ENCODE results near the gene CYP4F12. TPM values are rescaled to one million over a fixed set of nuclear protein-coding genes. Genes with fewer than 3 reads are reported as not detected.

CYP4F12 gene
- total and polyA plus RNA-seq, 4 donors: 14.6 to 64.0 (median 25.0) TPM

GRCh38 chr19:15721268-15721667 lies 48.4 kb downstream of the CYP4F12 start:
- WGBS: 73% methylated on average over 1 of the region's 1 CpG
- Histone ChIP-seq H3K9ac (ENCODE audit: low read depth in 1 of 2, low read length in 2 of 2) (no peak overlapping the region), H3K36me3 (ENCODE audit: control insufficient read depth in 4 of 4, insufficient read depth in 3 of 4, low read depth in 1 of 4, low read length in 3 of 4) (no peaks in the 10 kb centered on the region), H3K4me3 (ENCODE audit: low read depth in 1 of 3, low read length in 3 of 3) (no peak overlapping the region), H3K4me1 (ENCODE audit: control insufficient read depth in 4 of 4, insufficient read depth in 4 of 4, low read length in 3 of 4) (peaks cover 0 to 3% (median 0%) of the 10 kb centered on the region in 4 donors), H3K27me3 (ENCODE audit: control insufficient read depth in 4 of 4, insufficient read depth in 4 of 4, low read length in 3 of 4) (peaks cover 0 to 10% (median 4%) of the 10 kb centered on the region in 4 donors), H3K9me3 (ENCODE audit: control insufficient read depth in 4 of 4, low read length in 3 of 4) (peaks cover 0 to 3% (median under 1%) of the 10 kb centered on the region in 4 donors), H3K27ac (ENCODE audit: low read depth in 1 of 2, low read length in 2 of 2) (no peak overlapping the region)
- TF ChIP-seq RAD21 (IDR thresholded peaks at IDR 0.05): no peak
- TF ChIP-seq YY1 (IDR thresholded peaks at IDR 0.05): no peak
- no peak for TF ChIP-seq NR2F2 (IDR thresholded peaks at IDR 0.05)
- TF ChIP-seq RXRA (IDR thresholded peaks at IDR 0.05): no peak
- TF ChIP-seq HNF4G (IDR thresholded peaks at IDR 0.05): no peak
- TF ChIP-seq HNF4A (conservative IDR thresholded peaks at IDR 0.05): no peak
- TF ChIP-seq EGR1 (IDR thresholded peaks at IDR 0.05; ENCODE audit: low read depth in 2 of 2): no peak
- no peak for TF ChIP-seq ZBTB33 (IDR thresholded peaks at IDR 0.05)
- TF ChIP-seq GABPA (IDR thresholded peaks at IDR 0.05 in 1 of 2, conservative IDR thresholded peaks at IDR 0.05 in 1 of 2): no peak
- no peak for TF ChIP-seq SP1 (IDR thresholded peaks at IDR 0.05)
- TF ChIP-seq FOXA1 (IDR thresholded peaks at IDR 0.05): no peak
- DNase-seq (ENCODE audit: low spot score): no peak

GRCh38 chr19:15722956-15723355 lies 50.1 kb downstream of the CYP4F12 start:
- Histone ChIP-seq H3K36me3 (ENCODE audit: control insufficient read depth in 4 of 4, insufficient read depth in 3 of 4, low read depth in 1 of 4, low read length in 3 of 4) (no peaks in the 10 kb centered on the region), H3K27ac (ENCODE audit: low read depth in 1 of 2, low read length in 2 of 2) (no peak overlapping the region), H3K9me3 (ENCODE audit: control insufficient read depth in 4 of 4, low read length in 3 of 4) (peaks cover 0 to 3% (median under 1%) of the 10 kb centered on the region in 4 donors), H3K27me3 (ENCODE audit: control insufficient read depth in 4 of 4, insufficient read depth in 4 of 4, low read length in 3 of 4) (peaks cover 0 to 8% (median 4%) of the 10 kb centered on the region in 4 donors), H3K4me1 (ENCODE audit: control insufficient read depth in 4 of 4, insufficient read depth in 4 of 4, low read length in 3 of 4) (peaks cover 0 to 3% (median 0%) of the 10 kb centered on the region in 4 donors), H3K9ac (ENCODE audit: low read depth in 1 of 2, low read length in 2 of 2) (no peak overlapping the region), H3K4me3 (ENCODE audit: low read depth in 1 of 3, low read length in 3 of 3) (no peak overlapping the region)
- no peak for DNase-seq (ENCODE audit: low spot score)
- 25% methylated on average over 25 of the region's 25 CpGs for WGBS
- no peak for TF ChIP-seq GABPA (IDR thresholded peaks at IDR 0.05 in 1 of 2, conservative IDR thresholded peaks at IDR 0.05 in 1 of 2)
- no peak for TF ChIP-seq JUND (IDR thresholded peaks at IDR 0.05)
- no peak for TF ChIP-seq HNF4G (IDR thresholded peaks at IDR 0.05)
- no peak for TF ChIP-seq ATF3 (IDR thresholded peaks at IDR 0.05)
- TF ChIP-seq HNF4A (conservative IDR thresholded peaks at IDR 0.05): no peak
- TF ChIP-seq CTCF (IDR thresholded peaks at IDR 0.05; ENCODE audit: low read depth, low read length, missing input control): no peak
- TF ChIP-seq FOXA1 (IDR thresholded peaks at IDR 0.05): no peak
- TF ChIP-seq FOXA2 (IDR thresholded peaks at IDR 0.05): no peak
- no peak for TF ChIP-seq RXRA (IDR thresholded peaks at IDR 0.05)
- no peak for TF ChIP-seq NR2F2 (IDR thresholded peaks at IDR 0.05)
- TF ChIP-seq RAD21 (IDR thresholded peaks at IDR 0.05): no peak
- TF ChIP-seq EGR1 (IDR thresholded peaks at IDR 0.05; ENCODE audit: low read depth in 2 of 2): no peak
- no peak for TF ChIP-seq MAX (IDR thresholded peaks at IDR 0.05)
- no peak for TF ChIP-seq YY1 (IDR thresholded peaks at IDR 0.05)
- TF ChIP-seq TAF1 (conservative IDR thresholded peaks at IDR 0.05): no peak
- TF ChIP-seq ZBTB33 (IDR thresholded peaks at IDR 0.05): no peak
- TF ChIP-seq SP1 (IDR thresholded peaks at IDR 0.05): no peak
